ENCODE measurements around the gene GOLGA8K. TPM values are rescaled to one million over a fixed set of nuclear protein-coding genes. Genes with fewer than 3 reads are reported as not detected.

The GOLGA8K gene
- total RNA-seq, 5 donors from 2014 or later (not counting 1 experiment from before 2014, with no cell fraction given), result 0.19 to 0.66 (median 0.49) TPM; not detected in 1

Other genes with a start within 250 kb of the GOLGA8K start
- gene GOLGA8O, start 52.3 kb upstream of the GOLGA8K start, total RNA-seq, result 1 to 10 TPM in 4 of 5 donors, not detected in 1; 1.5 to 4.1 (median 2.6) TPM
- gene GOLGA8N, start 190.2 kb upstream of the GOLGA8K start, total RNA-seq, result 10 to 100 TPM in 2 of 5 donors, 1 to 10 TPM in 3; 7.6 to 18.1 (median 9.6) TPM
- 1 to 10 TPM; 4.5 to 6.8 (median 6.2) TPM for gene ARHGAP11A, start 212.2 kb upstream of the GOLGA8K start, total RNA-seq
- gene SCG5, start 238.4 kb upstream of the GOLGA8K start, total RNA-seq, result not detected